Stimulated activated CD4-positive, alpha-beta T cell treated with anti-CD3 and anti-CD28 coated beads, Interleukin-4, amount 100 ng/mL, for 24 hours (primary cell): ENCODE measurements around the gene ODAD4.

ENCODE experiments used
- DNase-seq: peaks from one replicate; pipeline ENCODE4 v3.0.0-alpha.2; 2020

ODAD4 gene, protein sequence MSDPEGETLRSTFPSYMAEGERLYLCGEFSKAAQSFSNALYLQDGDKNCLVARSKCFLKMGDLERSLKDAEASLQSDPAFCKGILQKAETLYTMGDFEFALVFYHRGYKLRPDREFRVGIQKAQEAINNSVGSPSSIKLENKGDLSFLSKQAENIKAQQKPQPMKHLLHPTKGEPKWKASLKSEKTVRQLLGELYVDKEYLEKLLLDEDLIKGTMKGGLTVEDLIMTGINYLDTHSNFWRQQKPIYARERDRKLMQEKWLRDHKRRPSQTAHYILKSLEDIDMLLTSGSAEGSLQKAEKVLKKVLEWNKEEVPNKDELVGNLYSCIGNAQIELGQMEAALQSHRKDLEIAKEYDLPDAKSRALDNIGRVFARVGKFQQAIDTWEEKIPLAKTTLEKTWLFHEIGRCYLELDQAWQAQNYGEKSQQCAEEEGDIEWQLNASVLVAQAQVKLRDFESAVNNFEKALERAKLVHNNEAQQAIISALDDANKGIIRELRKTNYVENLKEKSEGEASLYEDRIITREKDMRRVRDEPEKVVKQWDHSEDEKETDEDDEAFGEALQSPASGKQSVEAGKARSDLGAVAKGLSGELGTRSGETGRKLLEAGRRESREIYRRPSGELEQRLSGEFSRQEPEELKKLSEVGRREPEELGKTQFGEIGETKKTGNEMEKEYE

DNA sequence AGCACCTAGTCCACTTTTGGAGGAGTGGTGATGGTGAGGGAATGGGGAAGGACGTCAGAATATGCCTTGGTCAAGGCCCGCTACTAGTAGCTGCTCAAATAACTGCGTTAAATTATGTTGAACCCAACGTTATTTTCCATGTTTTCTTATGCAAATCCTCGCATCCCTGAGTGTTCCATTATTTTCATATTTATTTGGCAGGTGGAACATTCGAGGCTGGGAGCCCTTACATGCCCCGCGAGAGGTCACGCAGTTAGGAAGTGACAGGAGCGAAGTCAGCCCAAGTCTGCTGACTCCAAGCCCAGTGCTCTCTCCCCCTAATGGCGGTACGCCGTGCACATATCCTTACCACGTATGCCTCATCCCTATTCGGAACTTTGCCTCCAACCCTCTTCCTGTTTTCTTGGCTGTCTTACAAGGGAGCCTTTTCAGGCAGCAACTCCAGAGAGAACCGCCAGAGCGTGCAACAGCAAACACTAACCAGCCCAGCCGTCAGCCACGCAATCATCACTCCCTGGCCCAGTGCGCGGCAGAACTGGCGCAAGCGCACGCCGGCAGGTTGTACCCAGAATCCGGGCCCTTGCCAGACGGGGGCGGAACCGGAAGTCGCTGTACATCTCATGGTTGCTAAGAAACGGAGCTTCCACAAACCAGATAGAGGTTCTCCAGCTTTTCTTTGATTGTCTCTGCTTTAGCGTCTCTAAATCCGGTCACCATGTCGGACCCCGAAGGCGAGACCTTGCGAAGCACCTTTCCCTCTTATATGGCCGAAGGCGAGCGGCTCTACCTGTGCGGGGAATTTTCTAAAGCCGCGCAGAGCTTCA, at the start of gene ODAD4:
ODAD4 (plus strand) TSS at position 609 of the 824 bp plus-strand sequence; CDS start at position 716, 107 bp downstream.
- peak; percentile 97 for DNase-seq

- DNase-seq, result no peak
Measured at GRCh38 chr17:41882756-41883155, 47.7 kb upstream of the ODAD4 start.

GRCh38 chr17:41885733-41886132, 44.7 kb upstream of the ODAD4 start:
- no peak for DNase-seq

DNA sequence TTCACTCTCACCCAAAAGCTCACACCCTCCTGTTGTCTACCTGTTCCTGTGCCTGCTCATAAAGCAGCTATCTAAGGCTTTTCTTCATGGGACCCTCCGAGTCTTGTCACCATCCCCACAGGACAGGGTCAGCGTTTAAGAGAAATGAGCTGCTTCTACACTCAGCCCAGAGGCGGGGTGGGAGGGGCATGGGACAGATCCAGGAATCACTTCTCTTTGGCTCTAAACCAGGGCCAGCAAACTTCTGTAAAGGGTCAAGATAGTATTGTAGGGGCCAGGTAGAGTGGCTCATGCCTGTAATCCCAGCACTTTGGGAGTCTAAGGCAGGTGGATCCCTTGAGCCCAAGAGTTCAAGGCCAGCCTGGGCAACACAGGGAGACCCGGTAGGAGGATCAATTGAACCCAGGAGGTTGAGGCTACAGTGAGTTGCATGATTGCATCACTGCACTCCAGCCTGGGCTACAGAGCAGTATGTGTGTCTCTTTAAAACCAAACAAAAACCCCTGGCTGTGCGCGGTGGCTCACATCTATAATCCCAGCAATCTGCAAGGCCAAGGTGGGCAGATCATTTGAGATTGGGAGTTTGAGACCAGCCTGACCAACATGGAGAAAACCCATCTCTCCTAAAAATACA, 42.0 kb upstream of the ODAD4 start:
- no peak for DNase-seq

GRCh38 chr17:41891135-41892020, 39.0 kb upstream of the ODAD4 start:
- DNase-seq, result no peak

GRCh38 chr17:41892021-41892376, 38.4 kb upstream of the ODAD4 start:
- DNase-seq, result no peak

- no peak for DNase-seq
Measured at GRCh38 chr17:41893384-41893783, 37.0 kb upstream of the ODAD4 start.

- no peak for DNase-seq
Measured at GRCh38 chr17:41894791-41895331, 35.6 kb upstream of the ODAD4 start.

DNA sequence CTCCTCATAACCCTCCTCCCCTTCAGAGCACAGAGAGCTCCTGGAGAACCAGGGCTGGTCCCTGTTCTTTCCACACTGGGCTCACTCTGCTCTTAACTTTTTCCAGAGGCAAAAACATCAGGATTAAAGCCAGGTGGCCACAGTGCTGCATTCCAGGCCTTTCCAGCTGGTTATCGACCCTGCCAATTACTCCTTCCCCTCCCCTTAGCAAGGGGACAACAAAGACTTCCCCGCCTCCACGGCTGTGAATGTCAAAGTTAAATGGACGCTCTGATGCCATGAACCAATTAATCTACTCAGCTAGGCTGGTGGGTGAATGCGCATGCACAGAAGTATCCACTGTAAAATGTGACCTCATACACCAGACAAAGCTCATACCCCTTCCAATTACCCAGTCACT, 34.8 kb upstream of the ODAD4 start:
- no peak for DNase-seq

GRCh38 chr17:41896726-41897125, 33.7 kb upstream of the ODAD4 start:
- DNase-seq, result no peak

GRCh38 chr17:41901646-41902045, 28.8 kb upstream of the ODAD4 start:
- DNase-seq, result no peak

- no peak for DNase-seq
Measured at GRCh38 chr17:41904242-41904841, 26.1 kb upstream of the ODAD4 start.

- no peak for DNase-seq
Measured at GRCh38 chr17:41905172-41905571, 25.2 kb upstream of the ODAD4 start.

- no peak for DNase-seq
Measured at GRCh38 chr17:41906465-41907184, 23.8 kb upstream of the ODAD4 start.

- no peak for DNase-seq
Measured at GRCh38 chr17:41907185-41907556, 23.2 kb upstream of the ODAD4 start.

- no peak for DNase-seq
Measured at GRCh38 chr17:41907633-41908539, 22.5 kb upstream of the ODAD4 start.

- DNase-seq, result no peak
Measured at GRCh38 chr17:41909088-41909487, 21.3 kb upstream of the ODAD4 start.

DNA sequence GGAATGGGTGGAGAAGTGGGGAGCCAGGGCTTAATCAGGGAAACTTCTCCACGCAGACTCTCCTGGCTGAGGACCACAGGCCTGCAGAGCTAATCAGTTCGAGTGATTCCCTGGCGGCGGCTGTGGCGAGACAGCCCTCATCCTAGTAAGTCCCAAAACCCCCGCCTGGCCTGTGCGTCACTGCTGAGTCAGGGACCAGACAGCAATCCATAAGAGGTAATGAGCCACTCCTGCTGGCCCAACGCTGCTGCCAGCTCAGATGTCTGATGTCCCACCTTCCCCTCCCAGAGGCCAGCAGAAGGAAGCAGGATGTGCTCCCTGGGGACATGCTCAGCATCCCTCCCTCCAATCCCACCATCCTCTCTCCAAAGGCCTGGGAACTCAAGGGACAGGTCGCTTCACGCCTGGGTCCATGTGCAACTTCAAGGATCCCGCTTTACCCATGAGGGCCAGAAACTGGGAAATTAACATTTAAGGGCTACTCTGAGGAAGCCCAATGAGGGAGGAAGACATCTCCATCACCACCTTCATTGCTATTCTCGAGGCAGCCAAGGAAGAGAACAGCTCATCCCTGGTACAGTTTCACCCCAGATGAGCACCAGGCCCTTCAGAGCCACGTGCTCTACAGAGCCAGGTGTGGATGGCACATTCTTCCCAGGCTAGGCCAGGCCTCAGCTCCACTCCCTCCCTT, 19.6 kb upstream of the ODAD4 start:
- no peak for DNase-seq

- no peak for DNase-seq
Measured at GRCh38 chr17:41912925-41913324, 17.5 kb upstream of the ODAD4 start.
